ENCODE data around the gene SEPTIN7. TPM values are rescaled to one million over a fixed set of nuclear protein-coding genes. Genes with fewer than 3 reads are reported as not detected.

Gene SEPTIN7
- total and polyA plus RNA-seq, 9 of the 15 experiments (the other 6 are each of a cell fraction or from before 2014, with no cell fraction given), result 95.0 to 268 (median 163) TPM

- Histone ChIP-seq H3K79me2 (ENCODE audit: control insufficient read depth, insufficient read depth, low read length) (peaks cover 18% of the 10 kb centered on the region; the same call in 1 of the 3 replicates), H3K9me1 (ENCODE audit: control insufficient read depth, insufficient read depth, low read length) (no peaks in the 10 kb centered on the region), H4K20me1 (replicated peaks; ENCODE audit: control insufficient read depth, insufficient read depth, low read length) (no peaks in the 10 kb centered on the region), H3K36me3 (ENCODE audit: control insufficient read depth, insufficient read depth, low read length) (peaks cover 10% of the 10 kb centered on the region; the same call in 2 of the 3 replicates), H3K27ac (ENCODE audit: extremely low read depth, low read depth, low read length) (no peak overlapping the region), H3K9ac (ENCODE audit: insufficient read depth in 1 of 2, low read depth in 2 of 2, low read length in 2 of 2) (no peak overlapping the region), H3K4me1 (replicated peaks in 1 of 2; ENCODE audit: control insufficient read depth in 2 of 2, insufficient read depth in 2 of 2, low read length in 2 of 2) (no peaks in the 10 kb centered on the region), H3K27me3 (ENCODE audit: control insufficient read depth in 2 of 2, insufficient read depth in 2 of 2, low read length in 2 of 2) (no peaks in the 10 kb centered on the region), H3K4me2 (ENCODE audit: insufficient read depth, low read length) (no peak overlapping the region), H2AFZ (ENCODE audit: low read depth, low read length) (no peak overlapping the region), H3K9me3 (replicated peaks; ENCODE audit: control insufficient read depth, insufficient read depth, low read depth, low read length) (no peaks in the 10 kb centered on the region), H3K4me3 (no peak overlapping the region)
- no peak for FAIRE-seq
- intact Hi-C loops (cut with micrococcal nuclease) (no loop called here), in situ Hi-C loops (cut with MboI) (no loop called here)
- CTCF ChIA-PET (ENCODE audit: low intra/inter-chr PET ratio), result no interaction called here
- POLR2A ChIA-PET, result interaction anchor here (1.0 to 1.5 kb wide), 2 partner anchors 14 to 49 kb away, joined by 5 to 6 read pairs; partner anchors contain the start of gene SEPTIN7
- 60% methylated on average over 7 of the region's 7 CpGs for WGBS (ENCODE audit: insufficient coverage, low coverage, missing lambda C conversion rate)
- DNase-seq (ENCODE audit: extremely low read depth in 1 of 4, low spot score in 3 of 4), result peak in 1 of 4 experiments; percentile 5
- TF ChIP-seq FOS (IDR thresholded peaks at IDR 0.05; ENCODE audit: extremely low read depth, insufficient read length) (no peak), ZNF778 (CRISPR knock-in tag; IDR thresholded peaks at IDR 0.05) (no peak), FOXK1 (CRISPR knock-in tag; IDR thresholded peaks at IDR 0.05; ENCODE audit: borderline replicate concordance) (no peak), BRCA1 (IDR thresholded peaks at IDR 0.05) (no peak), BRCA1 (CRISPR knock-in tag; IDR thresholded peaks at IDR 0.05) (no peak)
- BruUV-seq (replicated peaks), result no TSS peak
- ATAC-seq, result peak; percentile 59
Measured at GRCh38 chr7:35849158-35849831, 48.4 kb downstream of the SEPTIN7 start.

- Histone ChIP-seq H3K4me2 (ENCODE audit: insufficient read depth, low read length) (no peak overlapping the region), H3K36me3 (ENCODE audit: control insufficient read depth, insufficient read depth, low read length) (peaks cover 10% of the 10 kb centered on the region; the same call in 1 of the 3 replicates), H4K20me1 (replicated peaks; ENCODE audit: control insufficient read depth, insufficient read depth, low read length) (no peaks in the 10 kb centered on the region), H2AFZ (ENCODE audit: low read depth, low read length) (no peak overlapping the region), H3K4me1 (replicated peaks in 1 of 2; ENCODE audit: control insufficient read depth in 2 of 2, insufficient read depth in 2 of 2, low read length in 2 of 2) (no peaks in the 10 kb centered on the region), H3K9me3 (replicated peaks; ENCODE audit: control insufficient read depth, insufficient read depth, low read depth, low read length) (no peaks in the 10 kb centered on the region), H3K27me3 (ENCODE audit: control insufficient read depth in 2 of 2, insufficient read depth in 2 of 2, low read length in 2 of 2) (no peaks in the 10 kb centered on the region), H3K4me3 (no peak overlapping the region), H3K27ac (ENCODE audit: extremely low read depth, low read depth, low read length) (no peak overlapping the region), H3K79me2 (ENCODE audit: control insufficient read depth, insufficient read depth, low read length) (peaks cover 19% of the 10 kb centered on the region; the same call in 1 of the 3 replicates), H3K9ac (ENCODE audit: insufficient read depth in 1 of 2, low read depth in 2 of 2, low read length in 2 of 2) (no peak overlapping the region), H3K9me1 (ENCODE audit: control insufficient read depth, insufficient read depth, low read length) (no peaks in the 10 kb centered on the region)
- FAIRE-seq (no peak), ATAC-seq (no peak), DNase-seq (ENCODE audit: extremely low read depth in 1 of 4, low spot score in 3 of 4) (no peak)
- intact Hi-C loops (cut with micrococcal nuclease) (no loop called here), in situ Hi-C loops (cut with MboI) (no loop called here)
- no TSS peak for BruUV-seq (replicated peaks)
- ChIA-PET POLR2A (no interaction called here), CTCF (ENCODE audit: low intra/inter-chr PET ratio) (no interaction called here)
- no peak for TF ChIP-seq RBM14 (IDR thresholded peaks at IDR 0.05; ENCODE audit: borderline replicate concordance, insufficient read depth, low read depth, low read length)
- TF ChIP-seq SOX6 (IDR thresholded peaks at IDR 0.05), result no peak
- TF ChIP-seq, protein P1, sequence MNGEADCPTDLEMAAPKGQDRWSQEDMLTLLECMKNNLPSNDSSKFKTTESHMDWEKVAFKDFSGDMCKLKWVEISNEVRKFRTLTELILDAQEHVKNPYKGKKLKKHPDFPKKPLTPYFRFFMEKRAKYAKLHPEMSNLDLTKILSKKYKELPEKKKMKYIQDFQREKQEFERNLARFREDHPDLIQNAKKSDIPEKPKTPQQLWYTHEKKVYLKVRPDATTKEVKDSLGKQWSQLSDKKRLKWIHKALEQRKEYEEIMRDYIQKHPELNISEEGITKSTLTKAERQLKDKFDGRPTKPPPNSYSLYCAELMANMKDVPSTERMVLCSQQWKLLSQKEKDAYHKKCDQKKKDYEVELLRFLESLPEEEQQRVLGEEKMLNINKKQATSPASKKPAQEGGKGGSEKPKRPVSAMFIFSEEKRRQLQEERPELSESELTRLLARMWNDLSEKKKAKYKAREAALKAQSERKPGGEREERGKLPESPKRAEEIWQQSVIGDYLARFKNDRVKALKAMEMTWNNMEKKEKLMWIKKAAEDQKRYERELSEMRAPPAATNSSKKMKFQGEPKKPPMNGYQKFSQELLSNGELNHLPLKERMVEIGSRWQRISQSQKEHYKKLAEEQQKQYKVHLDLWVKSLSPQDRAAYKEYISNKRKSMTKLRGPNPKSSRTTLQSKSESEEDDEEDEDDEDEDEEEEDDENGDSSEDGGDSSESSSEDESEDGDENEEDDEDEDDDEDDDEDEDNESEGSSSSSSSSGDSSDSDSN (IDR thresholded peaks at IDR 0.05; ENCODE audit: borderline replicate concordance in 1 of 2, low read depth in 2 of 2, low read length in 2 of 2), result no peak
- no peak for TF ChIP-seq CTCFL (IDR thresholded peaks at IDR 0.05; ENCODE audit: borderline replicate concordance, insufficient read depth, low read depth, low read length, poor library complexity, severe bottlenecking)
Measured at GRCh38 chr7:35849954-35850353, 49.1 kb downstream of the SEPTIN7 start.

Data from K562 (cell line).